Suppressor macrophage treated with lipopolysaccharide for 4 hours (primary cell): ENCODE data around the gene EPS8.

Experiments used
- DNase-seq: peaks from one replicate; pipeline ENCODE4 v3.0.0-alpha.2; 2020

The EPS8 gene

GRCh38 chr12:15789220-15790171, at the start of gene EPS8:
EPS8 (minus strand) TSS chr12:15789388; CDS start chr12:15682951, 106,437 bp downstream.
- DNase-seq: peak; percentile 96

- no peak for DNase-seq
Measured at GRCh38 chr12:15837141-15837790, 48.1 kb upstream of the EPS8 start.

- DNase-seq: no peak
Measured at GRCh38 chr12:15834575-15834974, 45.4 kb upstream of the EPS8 start.

GRCh38 chr12:15831315-15831978, 42.3 kb upstream of the EPS8 start:
- no peak for DNase-seq

GRCh38 chr12:15830538-15830937, 41.4 kb upstream of the EPS8 start:
- no peak for DNase-seq

GRCh38 chr12:15829949-15830348, 40.8 kb upstream of the EPS8 start:
- no peak for DNase-seq

GRCh38 chr12:15829255-15829654, 40.1 kb upstream of the EPS8 start:
- no peak for DNase-seq

- no peak for DNase-seq
Measured at GRCh38 chr12:15827136-15827535, 37.9 kb upstream of the EPS8 start.

GRCh38 chr12:15824516-15824915, 35.3 kb upstream of the EPS8 start:
- DNase-seq: no peak

- no peak for DNase-seq
Measured at GRCh38 chr12:15823360-15824128, 34.4 kb upstream of the EPS8 start.

- no peak for DNase-seq
Measured at GRCh38 chr12:15819644-15820437, 30.7 kb upstream of the EPS8 start.

- no peak for DNase-seq
Measured at GRCh38 chr12:15818418-15818817, 29.2 kb upstream of the EPS8 start.

GRCh38 chr12:15815730-15816129, 26.5 kb upstream of the EPS8 start:
- no peak for DNase-seq

- DNase-seq: no peak
Measured at GRCh38 chr12:15811214-15812127, 22.3 kb upstream of the EPS8 start.

GRCh38 chr12:15808652-15809051, 19.5 kb upstream of the EPS8 start:
- no peak for DNase-seq

GRCh38 chr12:15808250-15808649, 19.1 kb upstream of the EPS8 start:
- no peak for DNase-seq

GRCh38 chr12:15806826-15807225, 17.6 kb upstream of the EPS8 start:
- no peak for DNase-seq

- DNase-seq: no peak
Measured at GRCh38 chr12:15801770-15802744, 12.9 kb upstream of the EPS8 start.

GRCh38 chr12:15800278-15800677, 11.1 kb upstream of the EPS8 start:
- DNase-seq: no peak

GRCh38 chr12:15797818-15798217, 8.6 kb upstream of the EPS8 start:
- DNase-seq: no peak
